ENCODE results near the gene ZNF185.

ZNF185 gene

DNA sequence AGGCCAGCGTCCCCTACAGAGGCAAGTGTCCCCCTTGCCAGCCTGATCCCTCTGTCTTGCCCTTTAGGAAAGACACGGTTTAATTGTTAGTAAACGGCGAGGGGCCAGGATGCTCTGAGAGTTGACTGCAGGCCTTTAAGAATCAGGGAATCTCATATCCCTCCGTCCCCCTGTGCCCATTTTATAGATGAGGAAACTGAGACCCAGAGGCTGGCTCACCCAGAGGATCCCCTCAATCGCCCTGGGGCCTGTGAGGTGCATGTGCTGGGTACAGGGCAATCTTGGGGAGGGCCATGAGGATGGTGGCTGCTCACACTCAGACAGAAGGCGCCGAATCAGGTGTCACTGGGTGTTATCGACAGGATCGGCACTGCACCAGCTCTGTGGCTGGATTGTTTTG is 575 bp downstream of the ZNF185 start:
- Histone ChIP-seq H3K4me3 (ENCODE audit: low read depth, low read length) (peak overlapping the region; percentile 20; the same call in 1 of the 2 replicates), H3K27me3 (no peaks in the 10 kb centered on the region), H3K9me3 (no peaks in the 10 kb centered on the region), H3K4me1 (no peaks in the 10 kb centered on the region), H3K36me3 (no peaks in the 10 kb centered on the region)
- no peak for DNase-seq
- TF ChIP-seq, protein P1, sequence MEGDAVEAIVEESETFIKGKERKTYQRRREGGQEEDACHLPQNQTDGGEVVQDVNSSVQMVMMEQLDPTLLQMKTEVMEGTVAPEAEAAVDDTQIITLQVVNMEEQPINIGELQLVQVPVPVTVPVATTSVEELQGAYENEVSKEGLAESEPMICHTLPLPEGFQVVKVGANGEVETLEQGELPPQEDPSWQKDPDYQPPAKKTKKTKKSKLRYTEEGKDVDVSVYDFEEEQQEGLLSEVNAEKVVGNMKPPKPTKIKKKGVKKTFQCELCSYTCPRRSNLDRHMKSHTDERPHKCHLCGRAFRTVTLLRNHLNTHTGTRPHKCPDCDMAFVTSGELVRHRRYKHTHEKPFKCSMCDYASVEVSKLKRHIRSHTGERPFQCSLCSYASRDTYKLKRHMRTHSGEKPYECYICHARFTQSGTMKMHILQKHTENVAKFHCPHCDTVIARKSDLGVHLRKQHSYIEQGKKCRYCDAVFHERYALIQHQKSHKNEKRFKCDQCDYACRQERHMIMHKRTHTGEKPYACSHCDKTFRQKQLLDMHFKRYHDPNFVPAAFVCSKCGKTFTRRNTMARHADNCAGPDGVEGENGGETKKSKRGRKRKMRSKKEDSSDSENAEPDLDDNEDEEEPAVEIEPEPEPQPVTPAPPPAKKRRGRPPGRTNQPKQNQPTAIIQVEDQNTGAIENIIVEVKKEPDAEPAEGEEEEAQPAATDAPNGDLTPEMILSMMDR (IDR thresholded peaks at IDR 0.05; ENCODE audit: low read depth, low read length), result no peak

DNA sequence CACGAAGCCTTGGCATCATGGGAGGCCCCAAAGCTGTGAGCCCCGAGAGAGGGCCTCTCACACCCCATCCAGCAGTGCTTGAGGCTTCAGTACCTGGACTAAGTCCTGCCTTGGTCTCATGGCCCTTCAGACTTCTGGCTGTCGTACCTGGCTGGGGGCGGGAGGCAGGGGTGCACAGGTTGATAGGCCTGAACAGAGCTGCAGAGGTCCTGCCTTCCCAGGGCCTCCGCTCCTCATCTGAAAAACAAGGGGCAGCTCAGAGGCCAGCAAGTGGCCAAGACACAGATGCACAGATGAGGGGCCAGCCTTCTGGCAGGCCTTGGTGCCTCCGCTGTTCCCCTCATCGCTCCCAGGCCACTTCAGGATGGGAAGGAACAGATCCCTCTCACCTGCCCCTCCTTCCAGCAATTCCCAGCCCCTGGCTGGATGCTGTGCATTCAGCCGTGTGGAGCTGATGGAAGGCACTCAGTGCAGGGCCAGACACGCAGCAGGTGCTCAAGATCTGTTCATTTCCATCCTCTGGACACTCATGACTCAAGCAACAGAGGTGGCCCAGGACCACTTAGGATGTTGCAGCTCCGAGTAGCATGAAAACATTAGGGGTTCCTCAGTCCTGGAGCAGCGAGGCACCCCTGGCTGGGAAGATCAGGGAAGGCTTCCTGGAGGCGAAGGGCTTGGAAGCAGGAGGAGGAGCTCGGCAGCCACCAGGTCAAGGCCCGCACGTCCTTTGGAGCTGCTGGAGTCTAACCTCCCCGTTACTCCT is 1.4 kb downstream of the ZNF185 start:
- Histone ChIP-seq H3K4me3 (ENCODE audit: low read depth, low read length) (no peak overlapping the region), H3K27me3 (no peaks in the 10 kb centered on the region), H3K9me3 (no peaks in the 10 kb centered on the region), H3K4me1 (peaks cover 3% of the 10 kb centered on the region; the same call in 1 of the 2 replicates), H3K36me3 (no peaks in the 10 kb centered on the region)
- TF ChIP-seq, protein P1 (IDR thresholded peaks at IDR 0.05; ENCODE audit: low read depth, low read length), result no peak
- DNase-seq, result no peak

DNA sequence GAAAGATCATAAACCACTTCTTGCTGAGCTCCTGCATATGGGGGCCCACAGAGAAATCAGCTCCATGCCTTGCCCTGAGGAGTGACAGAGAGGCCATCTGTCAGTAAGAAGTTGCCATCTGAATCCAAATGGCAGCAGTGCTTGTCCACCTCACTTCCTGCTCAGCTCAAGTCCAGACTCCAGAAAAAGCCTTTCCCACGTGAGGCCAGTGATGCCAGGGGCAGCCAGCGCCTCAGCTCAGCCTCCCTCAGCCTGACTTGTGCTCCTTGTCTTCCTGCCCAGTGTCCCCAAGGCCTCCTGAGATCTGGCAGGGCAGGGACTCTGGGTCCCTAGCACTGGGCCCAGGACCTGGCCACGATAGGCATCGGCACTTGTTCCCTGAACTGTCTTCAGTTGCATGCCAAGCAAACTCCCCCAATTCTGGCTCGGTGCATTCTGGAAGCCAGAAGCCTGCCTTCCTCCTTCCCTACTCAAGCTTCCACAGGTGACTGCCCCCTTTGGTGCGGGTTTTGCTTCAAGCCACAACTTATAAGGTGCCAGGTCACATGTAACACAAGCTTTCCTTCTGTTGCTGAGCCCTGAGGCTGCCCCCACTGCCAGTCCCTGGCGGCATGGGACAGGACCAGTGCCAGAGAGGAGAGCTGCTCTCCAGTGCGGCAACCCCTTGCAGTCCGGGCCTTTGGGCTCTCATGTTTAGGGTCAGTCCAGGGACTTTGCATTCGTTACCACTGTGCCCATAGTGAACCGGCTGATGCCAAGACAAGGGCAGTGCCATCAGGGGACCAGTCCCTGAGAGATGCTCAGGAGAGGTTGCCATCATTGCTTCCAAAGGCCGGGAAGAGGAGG is 2.2 kb downstream of the ZNF185 start:
- TF ChIP-seq, protein P1 (IDR thresholded peaks at IDR 0.05; ENCODE audit: low read depth, low read length), result no peak
- Histone ChIP-seq H3K9me3 (no peaks in the 10 kb centered on the region), H3K27me3 (no peaks in the 10 kb centered on the region), H3K4me3 (ENCODE audit: low read depth, low read length) (no peak overlapping the region), H3K36me3 (no peaks in the 10 kb centered on the region), H3K4me1 (peaks cover 9% of the 10 kb centered on the region)
- DNase-seq, result no peak

DNA sequence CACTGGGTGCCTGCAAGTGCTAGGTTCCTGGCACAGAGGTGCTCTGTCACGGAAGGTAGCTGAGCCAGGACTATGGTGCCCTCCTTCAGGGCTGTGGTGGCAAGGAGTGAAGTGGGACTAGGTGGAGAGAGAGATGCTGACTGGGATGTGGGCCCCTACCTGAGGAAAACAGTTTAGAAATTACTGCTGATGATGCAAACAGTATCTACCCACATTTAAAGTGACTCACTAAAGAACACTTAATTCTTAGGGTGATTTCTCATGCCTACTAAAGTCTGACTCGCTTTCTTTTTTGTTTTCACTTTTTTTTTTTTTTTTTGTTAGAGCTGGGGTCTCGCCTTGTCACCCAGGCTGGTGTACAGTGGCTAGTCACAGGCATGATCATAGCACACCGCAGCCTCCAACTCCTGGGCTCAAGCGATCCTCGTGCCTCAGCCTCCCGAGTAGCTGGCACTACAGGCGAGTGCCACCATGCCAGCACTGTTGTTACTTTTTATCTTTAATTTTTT is 3.1 kb downstream of the ZNF185 start:
- no peak overlapping the region for H3K4me3 ChIP-seq (ENCODE audit: low read depth, low read length)
- no peak for DNase-seq
- H3K36me3 ChIP-seq, result no peaks in the 10 kb centered on the region
- TF ChIP-seq, protein P1 (IDR thresholded peaks at IDR 0.05; ENCODE audit: low read depth, low read length), result no peak
- H3K27me3 ChIP-seq, result no peaks in the 10 kb centered on the region
- H3K4me1 ChIP-seq, result peaks cover 11% of the 10 kb centered on the region
- H3K9me3 ChIP-seq, result no peaks in the 10 kb centered on the region

DNA sequence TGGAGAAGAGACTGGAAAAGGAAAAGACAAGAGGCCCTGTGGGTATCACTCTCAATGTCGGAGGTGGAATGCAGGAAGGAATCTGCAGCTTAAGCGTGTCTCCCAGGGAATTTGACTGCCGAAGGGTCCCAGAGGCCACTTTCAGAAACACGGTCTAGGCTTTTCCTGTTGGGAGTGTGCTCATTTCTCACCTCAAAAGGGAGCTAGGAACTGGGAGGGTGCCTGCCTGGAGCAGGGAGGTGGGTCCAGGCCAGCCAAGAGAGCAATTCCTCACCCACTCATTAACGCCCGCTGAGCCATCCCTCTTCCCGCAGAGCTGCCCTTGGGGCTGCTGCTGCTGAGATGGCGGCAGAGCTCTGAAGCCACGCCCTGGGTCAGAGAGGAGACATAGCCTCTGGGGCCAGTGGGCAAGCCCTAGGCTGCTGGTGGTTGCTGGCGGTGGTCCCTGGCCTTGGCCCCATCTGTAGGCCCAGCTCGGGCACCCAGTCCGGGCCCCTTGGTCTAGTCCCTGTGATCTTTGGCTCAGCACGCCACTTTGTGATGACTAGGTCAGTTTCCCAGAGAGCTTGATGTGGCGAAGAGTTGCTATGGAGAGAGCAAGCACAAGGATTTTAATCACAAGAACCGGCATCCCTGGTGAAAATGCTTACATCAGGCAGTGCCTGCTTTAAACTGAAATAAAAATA is 4.1 kb downstream of the ZNF185 start:
- no peaks in the 10 kb centered on the region for H3K27me3 ChIP-seq

More for the DNA sequence above, 4.1 kb downstream of the ZNF185 start:
- no peaks in the 10 kb centered on the region for H3K9me3 ChIP-seq
- no peak for DNase-seq
- H3K4me3 ChIP-seq (ENCODE audit: low read depth, low read length), result no peak overlapping the region
- H3K4me1 ChIP-seq, result peaks cover 14% of the 10 kb centered on the region
- H3K36me3 ChIP-seq, result no peaks in the 10 kb centered on the region
- TF ChIP-seq, protein P1 (IDR thresholded peaks at IDR 0.05; ENCODE audit: low read depth, low read length), result no peak
